ENCODE measurements around the gene OR6K2. TPM values are rescaled to one million over a fixed set of nuclear protein-coding genes. Genes with fewer than 3 reads are reported as not detected.
"Not testable (repeated sequence)": the region's sequence is repeated elsewhere in the genome, so short reads cannot be mapped to it uniquely, and the experiment has no call there.

Gene OR6K2
- total and polyA plus RNA-seq, 12 donors, result not detected

DNA sequence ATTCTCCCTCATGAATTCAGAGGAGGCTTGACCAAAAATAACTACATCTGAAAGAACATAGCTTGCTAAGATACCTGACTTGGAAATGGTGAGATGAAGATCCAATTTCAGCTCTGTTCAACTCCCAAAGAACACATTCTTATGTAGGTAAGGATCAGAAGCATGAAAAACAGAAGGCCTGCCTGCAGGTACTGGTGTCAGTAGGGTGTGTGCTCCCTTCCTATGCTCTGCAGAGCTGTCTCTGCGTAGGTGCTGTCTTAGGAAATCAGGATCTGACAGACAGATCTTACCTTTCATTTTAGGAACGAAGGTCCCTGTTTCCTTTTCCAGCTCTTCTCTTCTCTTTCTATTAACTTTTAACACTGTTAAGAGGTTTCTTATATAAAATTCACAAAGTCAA, 5.6 kb upstream of the OR6K2 start:
- DNase-seq (no peak), ATAC-seq (no peak)
- Histone ChIP-seq H3K36me3 (no peaks in the 10 kb centered on the region), H3K9me3 (no peaks in the 10 kb centered on the region), H3K27me3 (no peaks in the 10 kb centered on the region), H3K4me1 (no peaks in the 10 kb centered on the region), H3K4me3 (no peak overlapping the region), H3K27ac (no peak overlapping the region)
- intact Hi-C loops (cut with DNase I), result no loop called here
- WGBS, 2 donors, result 72 to 77% methylated on average over 2 of the region's 2 CpGs
- TF ChIP-seq, protein P1, sequence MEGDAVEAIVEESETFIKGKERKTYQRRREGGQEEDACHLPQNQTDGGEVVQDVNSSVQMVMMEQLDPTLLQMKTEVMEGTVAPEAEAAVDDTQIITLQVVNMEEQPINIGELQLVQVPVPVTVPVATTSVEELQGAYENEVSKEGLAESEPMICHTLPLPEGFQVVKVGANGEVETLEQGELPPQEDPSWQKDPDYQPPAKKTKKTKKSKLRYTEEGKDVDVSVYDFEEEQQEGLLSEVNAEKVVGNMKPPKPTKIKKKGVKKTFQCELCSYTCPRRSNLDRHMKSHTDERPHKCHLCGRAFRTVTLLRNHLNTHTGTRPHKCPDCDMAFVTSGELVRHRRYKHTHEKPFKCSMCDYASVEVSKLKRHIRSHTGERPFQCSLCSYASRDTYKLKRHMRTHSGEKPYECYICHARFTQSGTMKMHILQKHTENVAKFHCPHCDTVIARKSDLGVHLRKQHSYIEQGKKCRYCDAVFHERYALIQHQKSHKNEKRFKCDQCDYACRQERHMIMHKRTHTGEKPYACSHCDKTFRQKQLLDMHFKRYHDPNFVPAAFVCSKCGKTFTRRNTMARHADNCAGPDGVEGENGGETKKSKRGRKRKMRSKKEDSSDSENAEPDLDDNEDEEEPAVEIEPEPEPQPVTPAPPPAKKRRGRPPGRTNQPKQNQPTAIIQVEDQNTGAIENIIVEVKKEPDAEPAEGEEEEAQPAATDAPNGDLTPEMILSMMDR (IDR thresholded peaks at IDR 0.05), result no peak

- TF ChIP-seq, protein P1 (IDR thresholded peaks at IDR 0.05), result no peak
- no peak overlapping the region for H3K4me3 ChIP-seq
- no peaks in the 10 kb centered on the region for H3K9me3 ChIP-seq
- no peaks in the 10 kb centered on the region for H3K36me3 ChIP-seq
- H3K4me1 ChIP-seq, result no peaks in the 10 kb centered on the region
- intact Hi-C loops (cut with DNase I), result no loop called here
- DNase-seq, result no peak
- ATAC-seq, result no peak
- no peaks in the 10 kb centered on the region for H3K27me3 ChIP-seq
- 78 to 87% methylated on average over 2 of the region's 2 CpGs for WGBS, 2 donors
- no peak overlapping the region for H3K27ac ChIP-seq
Measured at GRCh38 chr1:158694596-158694995, 5.9 kb downstream of the OR6K2 start.

- Histone ChIP-seq H3K36me3 (no peaks in the 10 kb centered on the region), H3K9me3 (no peaks in the 10 kb centered on the region), H3K4me1 (no peaks in the 10 kb centered on the region), H3K27me3 (no peaks in the 10 kb centered on the region), H3K4me3 (no peak overlapping the region), H3K27ac (no peak overlapping the region)
- TF ChIP-seq, protein P1 (IDR thresholded peaks at IDR 0.05), result no peak
- no peak for DNase-seq
- no peak for ATAC-seq
- intact Hi-C loops (cut with DNase I), result no loop called here
Measured at GRCh38 chr1:158692356-158692755, 8.1 kb downstream of the OR6K2 start.

- H3K4me1 ChIP-seq, result no peaks in the 10 kb centered on the region
- ATAC-seq (no peak), DNase-seq (no peak)
- H3K36me3 ChIP-seq, result no peaks in the 10 kb centered on the region
- no peaks in the 10 kb centered on the region for H3K9me3 ChIP-seq
- TF ChIP-seq, protein P1 (IDR thresholded peaks at IDR 0.05), result no peak
- intact Hi-C loops (cut with DNase I), result no loop called here
- no peaks in the 10 kb centered on the region for H3K27me3 ChIP-seq
- H3K27ac ChIP-seq, result no peak overlapping the region
- H3K4me3 ChIP-seq, result no peak overlapping the region
Measured at GRCh38 chr1:158691907-158692306, 8.5 kb downstream of the OR6K2 start.

DNA sequence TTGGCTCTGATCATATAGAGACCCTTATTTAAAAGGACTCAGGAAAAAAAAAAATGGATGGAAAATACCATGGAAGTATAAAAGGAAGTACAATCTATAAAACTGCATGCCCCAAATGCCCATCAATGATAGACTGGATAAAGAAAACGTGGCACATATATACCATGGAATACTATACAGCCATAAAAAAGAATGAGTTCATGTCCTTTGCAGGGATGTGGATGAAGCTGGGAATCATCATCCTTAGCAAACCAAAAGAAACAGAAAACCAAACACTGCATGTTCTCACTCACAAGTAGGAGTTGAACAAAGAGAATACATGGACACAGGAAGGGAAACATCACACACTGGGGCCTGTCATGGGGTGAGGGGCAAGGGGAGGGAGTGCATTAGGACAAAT, 9.3 kb downstream of the OR6K2 start:
- H3K4me3 ChIP-seq; H3K9me3 ChIP-seq; H3K4me1 ChIP-seq; H3K36me3 ChIP-seq; H3K27me3 ChIP-seq; DNase-seq; intact Hi-C loops (cut with DNase I); ATAC-seq; H3K27ac ChIP-seq: not testable (repeated sequence)
- WGBS, 2 donors, result 53 to 56% methylated on average over 1 of the region's 1 CpG

Measured in heart right ventricle (tissue), 16 donors.